Activated B cell treated with CpG ODN at 0.5 μM for 24 hours (primary cell): Measurements from ENCODE around the gene CCND2. TPM values are rescaled to one million over a fixed set of nuclear protein-coding genes. Genes with fewer than 3 reads are reported as not detected.

Experiments
- ATAC-seq: fragments of 200-7000 bp; cut with Tn5 transposase; one replicate; pipeline ENCODE4 v1.10.0; 2021; ENCODE audit warnings: low read depth, mild to moderate bottlenecking, moderate library complexity
- CTCF ChIA-PET: fragments of 350-600 bp; sonication (Branson Sonifier 250); formaldehyde crosslinking; loops from one replicate; lab custom pipeline; 2021; ENCODE audit warnings: antibody characterized with exemption; lab: Charles Lee
- POLR2A ChIA-PET: fragments of 350-600 bp; sonication (Branson Sonifier 250); formaldehyde crosslinking; loops from one replicate; lab custom pipeline; 2021; ENCODE audit warnings: antibody characterized with exemption; lab: Charles Lee
- DNase-seq: peaks from one replicate; pipeline ENCODE4 v3.0.0; 2022
- H3K27ac Mint-ChIP-seq: one replicate; pipeline ENCODE4 v1.8.0; 2020; ENCODE audit warnings: mixed read lengths
- H3K27me3 Mint-ChIP-seq: one replicate; pipeline ENCODE4 v1.8.0; 2021; ENCODE audit warnings: mixed read lengths
- H3K36me3 Mint-ChIP-seq: one replicate; pipeline ENCODE4 v1.8.0; 2021; ENCODE audit warnings: low read depth, mixed read lengths
- H3K4me1 Mint-ChIP-seq: one replicate; pipeline ENCODE4 v1.8.0; 2021; ENCODE audit warnings: mixed read lengths
- H3K4me3 Mint-ChIP-seq: one replicate; pipeline ENCODE4 v1.8.0; 2020; ENCODE audit warnings: mild to moderate bottlenecking, mixed read lengths
- H3K9me3 Mint-ChIP-seq: one replicate; pipeline ENCODE4 v1.8.0; 2020; ENCODE audit warnings: mixed read lengths
- intact Hi-C: fragments of 100-400 bp; cut with micrococcal nuclease; formaldehyde crosslinking; loops from one replicate; pipeline ENCODE4 v1.15.1; 2024
- total RNA-seq: library from RNA; stranded (reverse); gene quantifications from 2 replicates; pipeline ENCODE4 v1.2.3, GENCODE V29; 2022
- TF ChIP-seq, protein P1 (sequence below): fragments of 200-600 bp; IDR thresholded peaks from one replicate; pipeline ENCODE4 v1.8.0; 2022; ENCODE audit warnings: antibody characterized with exemption, mild to moderate bottlenecking

The CCND2 gene
- total RNA-seq, 1 donor from 2014 or later: 237 TPM

- TF ChIP-seq, protein P1, sequence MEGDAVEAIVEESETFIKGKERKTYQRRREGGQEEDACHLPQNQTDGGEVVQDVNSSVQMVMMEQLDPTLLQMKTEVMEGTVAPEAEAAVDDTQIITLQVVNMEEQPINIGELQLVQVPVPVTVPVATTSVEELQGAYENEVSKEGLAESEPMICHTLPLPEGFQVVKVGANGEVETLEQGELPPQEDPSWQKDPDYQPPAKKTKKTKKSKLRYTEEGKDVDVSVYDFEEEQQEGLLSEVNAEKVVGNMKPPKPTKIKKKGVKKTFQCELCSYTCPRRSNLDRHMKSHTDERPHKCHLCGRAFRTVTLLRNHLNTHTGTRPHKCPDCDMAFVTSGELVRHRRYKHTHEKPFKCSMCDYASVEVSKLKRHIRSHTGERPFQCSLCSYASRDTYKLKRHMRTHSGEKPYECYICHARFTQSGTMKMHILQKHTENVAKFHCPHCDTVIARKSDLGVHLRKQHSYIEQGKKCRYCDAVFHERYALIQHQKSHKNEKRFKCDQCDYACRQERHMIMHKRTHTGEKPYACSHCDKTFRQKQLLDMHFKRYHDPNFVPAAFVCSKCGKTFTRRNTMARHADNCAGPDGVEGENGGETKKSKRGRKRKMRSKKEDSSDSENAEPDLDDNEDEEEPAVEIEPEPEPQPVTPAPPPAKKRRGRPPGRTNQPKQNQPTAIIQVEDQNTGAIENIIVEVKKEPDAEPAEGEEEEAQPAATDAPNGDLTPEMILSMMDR: no peak
- H3K36me3 Mint-ChIP-seq: peaks cover 92% of the 10 kb centered on the region
- peaks cover 20% of the 10 kb centered on the region for H3K4me1 Mint-ChIP-seq
- DNase-seq (no peak), ATAC-seq (no peak)
- H3K27ac Mint-ChIP-seq: no peak overlapping the region
- ChIA-PET CTCF (interaction anchor here (0.7 to 0.9 kb wide), 2 partner anchors 283 to 393 kb away, joined by 3 read pairs; no protein-coding TSS in a partner anchor), POLR2A (interaction anchor here (1.5 kb wide), 1 partner anchor 10 kb away, joined by 4 read pairs; no protein-coding TSS in a partner anchor)
- H3K9me3 Mint-ChIP-seq: no peaks in the 10 kb centered on the region
- no peaks in the 10 kb centered on the region for H3K27me3 Mint-ChIP-seq
- intact Hi-C loops: no loop called here
- H3K4me3 Mint-ChIP-seq: no peak overlapping the region
These were observed 7.7 kb downstream of the CCND2 start for GRCh38 chr12:4281173-4281654.

- Mint-ChIP-seq H3K27me3 (no peaks in the 10 kb centered on the region), H3K27ac (no peak overlapping the region), H3K36me3 (peaks cover 94% of the 10 kb centered on the region), H3K9me3 (no peaks in the 10 kb centered on the region), H3K4me1 (peaks cover 19% of the 10 kb centered on the region), H3K4me3 (no peak overlapping the region)
- DNase-seq: no peak
- ChIA-PET CTCF (interaction anchor here (0.7 kb wide), 1 partner anchor 284 kb away, joined by 3 read pairs; no protein-coding TSS in a partner anchor), POLR2A (interaction anchor here (0.5 to 1.5 kb wide), 2 partner anchors 11 to 124 kb away, joined by 3 to 4 read pairs; no protein-coding TSS in a partner anchor)
- intact Hi-C loops: no loop called here
- TF ChIP-seq, protein P1: no peak
- ATAC-seq: no peak
These were observed 8.7 kb downstream of the CCND2 start for GRCh38 chr12:4282103-4282891.

DNA sequence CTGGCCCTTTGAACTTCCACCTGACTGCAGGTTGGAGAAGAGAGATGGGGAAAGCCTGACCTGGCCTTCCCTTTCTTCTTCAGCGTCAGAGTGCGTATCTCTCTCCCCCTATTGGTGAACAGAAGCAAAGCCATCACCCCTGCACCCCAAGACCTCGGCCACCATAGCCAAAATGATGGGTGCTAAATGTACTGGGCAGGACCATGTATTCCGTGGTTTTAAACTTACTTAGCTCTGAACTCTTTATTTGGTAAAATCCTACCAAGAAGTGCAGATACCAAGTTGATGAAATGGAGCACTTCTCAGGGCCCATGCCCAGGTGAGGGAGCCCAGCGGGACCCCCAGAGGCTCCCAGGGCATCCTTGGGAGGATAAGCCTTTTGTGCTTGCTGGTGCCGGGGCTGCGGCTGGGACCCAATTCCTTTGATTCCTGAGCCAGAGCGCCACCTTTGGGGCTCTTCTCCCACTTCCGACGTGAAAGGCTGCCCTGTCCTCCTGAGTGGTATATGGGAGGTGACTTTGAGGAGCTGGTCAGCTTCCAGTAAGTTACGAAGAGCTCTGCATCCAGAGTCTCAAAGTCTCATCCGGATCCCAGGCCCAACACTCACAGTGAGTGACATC is 9.4 kb downstream of the CCND2 start:
- H3K4me3 Mint-ChIP-seq: no peak overlapping the region
- intact Hi-C loops: no loop called here
- H3K36me3 Mint-ChIP-seq: peaks cover 96% of the 10 kb centered on the region
- POLR2A ChIA-PET: no interaction called here
- TF ChIP-seq, protein P1: no peak
- H3K4me1 Mint-ChIP-seq: peaks cover 26% of the 10 kb centered on the region
- ATAC-seq (no peak), DNase-seq (no peak)
- no peaks in the 10 kb centered on the region for H3K9me3 Mint-ChIP-seq
- no peaks in the 10 kb centered on the region for H3K27me3 Mint-ChIP-seq
- H3K27ac Mint-ChIP-seq: no peak overlapping the region
- CTCF ChIA-PET: interaction anchor here (1.3 kb wide), 1 partner anchor 12 kb away, joined by 3 read pairs; no protein-coding TSS in a partner anchor

DNA sequence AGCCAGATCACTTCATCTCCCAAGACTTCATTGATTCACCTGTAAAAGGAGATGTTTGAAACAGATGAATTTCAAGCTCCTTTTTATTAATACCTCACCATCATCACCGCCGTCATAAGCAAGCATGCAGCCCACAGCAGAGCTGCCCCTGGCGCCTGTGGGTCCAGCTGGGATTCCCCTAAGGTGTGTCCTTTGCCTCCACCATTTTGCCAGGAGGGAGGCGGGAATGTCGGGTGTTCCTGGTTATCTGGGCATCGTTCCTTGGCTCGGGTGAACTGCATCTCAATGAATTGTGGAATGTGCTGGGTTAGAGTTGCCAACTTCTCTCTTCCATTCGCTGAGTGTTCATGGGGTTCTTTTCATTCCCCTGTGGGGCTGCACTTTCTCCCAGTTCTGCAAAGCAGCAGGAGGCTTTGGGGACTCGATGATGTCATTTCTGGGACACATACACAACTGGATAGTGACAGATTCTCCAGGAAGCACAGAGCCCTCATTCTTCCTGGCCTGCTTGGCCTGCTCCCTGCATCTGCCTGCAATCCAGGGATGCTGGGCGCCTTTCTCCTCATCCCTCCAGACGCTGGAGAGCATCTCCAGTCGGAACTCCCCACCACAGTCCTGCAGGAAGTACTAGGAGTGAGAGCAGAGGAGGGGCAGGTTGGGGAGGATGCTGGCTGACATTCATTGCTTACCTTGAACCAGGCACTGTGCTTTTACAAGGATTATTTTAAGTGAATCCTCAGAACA is 10.1 kb downstream of the CCND2 start:
- DNase-seq (no peak), ATAC-seq (no peak)
- peaks cover 97% of the 10 kb centered on the region for H3K36me3 Mint-ChIP-seq
- no peak overlapping the region for H3K4me3 Mint-ChIP-seq
- no peaks in the 10 kb centered on the region for H3K27me3 Mint-ChIP-seq
- no peaks in the 10 kb centered on the region for H3K9me3 Mint-ChIP-seq
- POLR2A ChIA-PET: no interaction called here
- CTCF ChIA-PET: interaction anchor here (0.6 to 1.3 kb wide), 2 partner anchors 12 to 56 kb away, joined by 3 read pairs; no protein-coding TSS in a partner anchor
- H3K4me1 Mint-ChIP-seq: peaks cover 32% of the 10 kb centered on the region
- no peak overlapping the region for H3K27ac Mint-ChIP-seq
- TF ChIP-seq, protein P1: no peak
- intact Hi-C loops: no loop called here
